Vagina (tissue), 2 donors: Measurements from ENCODE around the gene GPC4. TPM values are rescaled to one million over a fixed set of nuclear protein-coding genes. Genes with fewer than 3 reads are reported as not detected.

Experiments used
- DNase-seq, 2 donors: peaks; one replicate each; pipeline ENCODE4 v3.0.0-alpha.2; 2017; ENCODE audit errors: extremely low spot score in 2 of 2
- H3K27ac ChIP-seq: fragments of 200-600 bp; sonication (generic); one replicate; pipeline ENCODE4 v1.5.1; 2019
- H3K27me3 ChIP-seq: fragments of 200-600 bp; sonication (generic); one replicate; pipeline ENCODE4 v1.5.1; 2019
- H3K36me3 ChIP-seq, 2 donors: fragments of 200-600 bp; sonication (generic); one replicate each; pipeline ENCODE4 v1.5.1; 2017 to 2019
- H3K4me1 ChIP-seq: fragments of 200-600 bp; sonication (generic); one replicate; pipeline ENCODE4 v1.5.1; 2019
- H3K4me3 ChIP-seq, 2 donors: fragments of 200-600 bp; sonication (generic); 1 replicate in 1 of 2; 2 replicates in 1 of 2; pipeline ENCODE4 v1.5.1; 2016 to 2019
- H3K9me3 ChIP-seq: fragments of 200-600 bp; sonication (generic); one replicate; pipeline ENCODE4 v1.5.1; 2019
- POLR2A ChIP-seq, 2 donors: fragments of 450-650 bp; IDR thresholded peaks; one replicate each; pipeline ENCODE4 v1.6.1; 2017; ENCODE audit warnings: antibody characterized with exemption in 2 of 2, mild to moderate bottlenecking in 2 of 2, moderate library complexity in 2 of 2
- POLR2AphosphoS5 ChIP-seq, 2 donors: sonication (generic); formaldehyde crosslinking; IDR thresholded peaks; one replicate each; pipeline ENCODE4 v1.9.0; 2017; ENCODE audit warnings: antibody characterized with exemption in 2 of 2, mild to moderate bottlenecking in 2 of 2, low read depth in 1 of 2; ENCODE audit not compliant: insufficient read depth in 1 of 2
- intact Hi-C: fragments of 100-400 bp; cut with DNase I; formaldehyde crosslinking; loops from one replicate; pipeline ENCODE4 v1.15.1; 2023
- total RNA-seq: library from RNA; depleted of rRNA; stranded (reverse); fragments of >200 nt; gene quantifications from one replicate; pipeline ENCODE4 v1.2.3, GENCODE V29; 2016
- TF ChIP-seq, protein P1 (sequence below), 3 experiments: fragments of 450-650 bp in 2 of 3; fragments of 200-600 bp in 1 of 3; sonication (generic) in 1 of 3; IDR thresholded peaks; one replicate each; pipeline ENCODE4 v1.5.1; 2017 to 2019; ENCODE audit warnings: antibody characterized with exemption in 3 of 3, mild to moderate bottlenecking in 2 of 3, moderate library complexity in 2 of 3

Gene GPC4
- total RNA-seq, 1 donor from 2014 or later, result 7.6 TPM

- no peaks in the 10 kb centered on the region for H3K36me3 ChIP-seq
- H3K27ac ChIP-seq, result no peak overlapping the region
- no peak for TF ChIP-seq POLR2A (IDR thresholded peaks at IDR 0.05)
- TF ChIP-seq POLR2AphosphoS5 (IDR thresholded peaks at IDR 0.05; ENCODE audit: insufficient read depth in 1 of 2, low read depth in 1 of 2), result no peak
- TF ChIP-seq, protein P1, sequence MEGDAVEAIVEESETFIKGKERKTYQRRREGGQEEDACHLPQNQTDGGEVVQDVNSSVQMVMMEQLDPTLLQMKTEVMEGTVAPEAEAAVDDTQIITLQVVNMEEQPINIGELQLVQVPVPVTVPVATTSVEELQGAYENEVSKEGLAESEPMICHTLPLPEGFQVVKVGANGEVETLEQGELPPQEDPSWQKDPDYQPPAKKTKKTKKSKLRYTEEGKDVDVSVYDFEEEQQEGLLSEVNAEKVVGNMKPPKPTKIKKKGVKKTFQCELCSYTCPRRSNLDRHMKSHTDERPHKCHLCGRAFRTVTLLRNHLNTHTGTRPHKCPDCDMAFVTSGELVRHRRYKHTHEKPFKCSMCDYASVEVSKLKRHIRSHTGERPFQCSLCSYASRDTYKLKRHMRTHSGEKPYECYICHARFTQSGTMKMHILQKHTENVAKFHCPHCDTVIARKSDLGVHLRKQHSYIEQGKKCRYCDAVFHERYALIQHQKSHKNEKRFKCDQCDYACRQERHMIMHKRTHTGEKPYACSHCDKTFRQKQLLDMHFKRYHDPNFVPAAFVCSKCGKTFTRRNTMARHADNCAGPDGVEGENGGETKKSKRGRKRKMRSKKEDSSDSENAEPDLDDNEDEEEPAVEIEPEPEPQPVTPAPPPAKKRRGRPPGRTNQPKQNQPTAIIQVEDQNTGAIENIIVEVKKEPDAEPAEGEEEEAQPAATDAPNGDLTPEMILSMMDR (IDR thresholded peaks at IDR 0.05), result no peak
- no peak overlapping the region for H3K4me3 ChIP-seq
- H3K27me3 ChIP-seq, result no peaks in the 10 kb centered on the region
- intact Hi-C loops, result no loop called here
- H3K9me3 ChIP-seq, result no peaks in the 10 kb centered on the region
- no peaks in the 10 kb centered on the region for H3K4me1 ChIP-seq
- DNase-seq, result peak in 1 of 2 donors; percentile 18
Observed at GRCh38 chrX:133273180-133273579, 142.1 kb downstream of the GPC4 start.

DNA sequence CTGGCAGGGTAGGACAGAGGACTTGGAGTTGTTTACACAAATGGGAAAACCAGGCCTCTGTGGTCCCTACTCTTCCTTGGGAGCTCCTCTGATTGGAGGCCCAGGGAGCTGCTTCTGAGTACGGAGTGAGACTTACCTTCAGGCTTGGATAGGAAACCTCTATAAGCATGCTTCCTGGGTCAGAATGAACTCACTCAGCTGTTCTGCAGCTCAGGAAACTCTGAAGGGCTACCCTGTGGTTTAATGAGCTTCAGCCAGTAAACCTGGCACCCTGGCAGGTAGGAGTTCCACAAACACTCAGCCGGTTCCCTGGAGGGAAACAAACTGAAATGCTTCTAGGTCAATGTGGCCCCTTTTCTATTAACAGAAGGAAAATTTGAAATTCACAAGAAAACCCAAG is 146.1 kb downstream of the GPC4 start:
- DNase-seq, result peak in 1 of 2 donors; percentile 58
- no peaks in the 10 kb centered on the region for H3K36me3 ChIP-seq
- TF ChIP-seq, protein P1 (IDR thresholded peaks at IDR 0.05), result no peak
- TF ChIP-seq POLR2A (IDR thresholded peaks at IDR 0.05) (no peak), POLR2AphosphoS5 (IDR thresholded peaks at IDR 0.05; ENCODE audit: insufficient read depth in 1 of 2, low read depth in 1 of 2) (no peak)
- no peaks in the 10 kb centered on the region for H3K27me3 ChIP-seq
- intact Hi-C loops, result no loop called here
- no peak overlapping the region for H3K4me3 ChIP-seq
- no peaks in the 10 kb centered on the region for H3K4me1 ChIP-seq
- H3K27ac ChIP-seq, result no peak overlapping the region
- H3K9me3 ChIP-seq, result no peaks in the 10 kb centered on the region

DNA sequence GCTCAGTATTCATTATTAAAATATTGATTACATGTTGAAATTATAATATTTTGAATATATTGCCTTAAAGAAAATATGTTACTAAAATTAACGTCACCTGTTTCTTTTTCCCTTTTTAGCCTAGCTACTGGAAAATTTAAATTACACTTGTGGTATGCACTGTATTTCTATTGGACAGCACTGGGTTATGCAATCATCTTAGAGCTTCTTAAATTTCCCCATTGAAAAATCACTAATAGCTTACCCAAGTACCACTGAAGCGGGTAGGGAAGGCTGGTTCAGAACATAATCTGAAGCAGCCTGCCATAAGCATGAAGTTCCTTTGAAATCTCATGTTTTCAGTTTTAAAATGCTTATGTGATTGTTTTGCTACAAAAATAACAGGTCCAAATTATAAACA is 147.7 kb downstream of the GPC4 start:
- Histone ChIP-seq H3K4me3 (no peak overlapping the region), H3K27ac (no peak overlapping the region), H3K27me3 (no peaks in the 10 kb centered on the region), H3K4me1 (no peaks in the 10 kb centered on the region), H3K36me3 (no peaks in the 10 kb centered on the region), H3K9me3 (no peaks in the 10 kb centered on the region)
- no peak for DNase-seq
- TF ChIP-seq POLR2AphosphoS5 (IDR thresholded peaks at IDR 0.05; ENCODE audit: insufficient read depth in 1 of 2, low read depth in 1 of 2), result no peak
- TF ChIP-seq, protein P1 (IDR thresholded peaks at IDR 0.05), result no peak
- TF ChIP-seq POLR2A (IDR thresholded peaks at IDR 0.05), result no peak
- intact Hi-C loops, result no loop called here

DNA sequence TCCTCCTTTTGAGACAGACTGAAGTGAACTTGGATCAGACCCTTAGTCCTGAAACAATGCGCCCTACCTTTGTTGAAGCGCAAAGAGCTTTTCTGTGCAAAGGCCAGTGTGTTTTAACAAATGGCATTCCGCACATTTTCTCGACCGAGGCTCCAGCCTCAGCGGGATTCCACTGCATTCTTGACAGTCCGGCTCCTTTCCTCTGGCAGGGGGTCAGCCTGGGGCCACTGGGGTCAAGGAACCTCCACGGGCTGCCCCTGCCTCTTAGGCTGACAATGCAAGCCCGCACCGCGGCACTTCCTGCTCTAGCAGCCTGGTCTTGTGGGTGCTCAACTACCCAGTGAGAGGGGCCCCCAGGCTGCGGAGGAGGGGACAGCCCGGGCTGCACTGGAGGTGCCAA is 150.0 kb downstream of the GPC4 start:
- no peak overlapping the region for H3K27ac ChIP-seq
- H3K9me3 ChIP-seq, result no peaks in the 10 kb centered on the region
- TF ChIP-seq, protein P1 (IDR thresholded peaks at IDR 0.05), result no peak
- TF ChIP-seq POLR2AphosphoS5 (IDR thresholded peaks at IDR 0.05; ENCODE audit: insufficient read depth in 1 of 2, low read depth in 1 of 2) (no peak), POLR2A (IDR thresholded peaks at IDR 0.05) (no peak)
- H3K27me3 ChIP-seq, result no peaks in the 10 kb centered on the region
- no peak overlapping the region for H3K4me3 ChIP-seq
- no peaks in the 10 kb centered on the region for H3K4me1 ChIP-seq
- no peaks in the 10 kb centered on the region for H3K36me3 ChIP-seq
- DNase-seq, result peak in 1 of 2 donors; percentile 22
- intact Hi-C loops, result no loop called here

DNA sequence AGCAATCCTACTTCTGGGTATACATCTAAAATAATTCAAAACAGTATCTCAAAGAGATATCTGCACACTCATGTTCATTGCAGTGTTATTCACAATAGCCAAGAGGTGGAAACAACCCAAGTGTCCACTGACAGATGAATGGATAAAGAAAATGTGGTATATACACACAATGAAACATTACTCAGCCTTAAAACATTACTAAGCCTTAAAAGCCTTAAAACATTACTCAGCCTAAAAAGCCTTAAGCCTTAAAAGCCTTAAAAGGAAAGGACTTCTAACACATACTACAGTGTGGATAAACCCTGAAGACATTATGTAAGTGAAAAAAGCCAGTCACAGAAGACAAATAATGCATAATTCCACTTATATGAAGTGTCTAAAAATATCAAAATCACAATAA is 156.8 kb downstream of the GPC4 start:
- Histone ChIP-seq H3K4me3 (no peak overlapping the region), H3K27ac (no peak overlapping the region), H3K27me3 (no peaks in the 10 kb centered on the region), H3K36me3 (no peaks in the 10 kb centered on the region), H3K9me3 (no peaks in the 10 kb centered on the region), H3K4me1 (no peaks in the 10 kb centered on the region)
- no peak for DNase-seq
- intact Hi-C loops, result no loop called here
- no peak for TF ChIP-seq POLR2A (IDR thresholded peaks at IDR 0.05)
- no peak for TF ChIP-seq POLR2AphosphoS5 (IDR thresholded peaks at IDR 0.05; ENCODE audit: insufficient read depth in 1 of 2, low read depth in 1 of 2)
- TF ChIP-seq, protein P1 (IDR thresholded peaks at IDR 0.05), result no peak
